ENCODE results near the gene DMXL2.

DNA sequence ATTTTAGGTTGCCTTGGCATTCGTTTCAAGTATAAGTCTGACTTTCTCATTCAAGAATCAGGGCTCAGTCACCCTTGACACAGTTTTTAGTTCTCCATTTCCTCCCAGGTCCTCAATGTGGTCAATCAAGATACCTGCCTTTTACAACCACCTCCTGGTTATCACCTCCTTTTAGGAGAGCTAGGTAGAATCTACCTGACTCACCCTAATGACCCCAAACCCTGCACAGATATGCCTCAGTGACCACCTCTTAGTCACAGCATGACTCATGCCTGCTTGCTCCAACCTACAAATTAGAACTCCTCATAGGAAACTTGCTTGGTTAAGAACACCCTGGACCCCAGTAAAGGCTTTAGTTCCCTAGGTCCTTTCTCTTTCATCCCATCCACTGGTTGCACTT, 22.5 kb downstream of the DMXL2 start:
- TF ChIP-seq GATA2 (IDR thresholded peaks at IDR 0.05; ENCODE audit: low read depth, low read length) (no peak), GATA3 (IDR thresholded peaks at IDR 0.05; ENCODE audit: low read depth, low read length) (no peak)
